Suppressor macrophage treated with lipopolysaccharide for 1 hour (primary cell): Measurements from ENCODE around the gene ZBTB7C.
"Not testable (repeated sequence)": the region's sequence is repeated elsewhere in the genome, so short reads cannot be mapped to it uniquely, and the experiment has no call there.

ENCODE experiments used
- DNase-seq, 3 donors: peaks; one replicate each; pipeline ENCODE4 v3.0.0-alpha.2; 2020 to 2022

The ZBTB7C gene

DNA sequence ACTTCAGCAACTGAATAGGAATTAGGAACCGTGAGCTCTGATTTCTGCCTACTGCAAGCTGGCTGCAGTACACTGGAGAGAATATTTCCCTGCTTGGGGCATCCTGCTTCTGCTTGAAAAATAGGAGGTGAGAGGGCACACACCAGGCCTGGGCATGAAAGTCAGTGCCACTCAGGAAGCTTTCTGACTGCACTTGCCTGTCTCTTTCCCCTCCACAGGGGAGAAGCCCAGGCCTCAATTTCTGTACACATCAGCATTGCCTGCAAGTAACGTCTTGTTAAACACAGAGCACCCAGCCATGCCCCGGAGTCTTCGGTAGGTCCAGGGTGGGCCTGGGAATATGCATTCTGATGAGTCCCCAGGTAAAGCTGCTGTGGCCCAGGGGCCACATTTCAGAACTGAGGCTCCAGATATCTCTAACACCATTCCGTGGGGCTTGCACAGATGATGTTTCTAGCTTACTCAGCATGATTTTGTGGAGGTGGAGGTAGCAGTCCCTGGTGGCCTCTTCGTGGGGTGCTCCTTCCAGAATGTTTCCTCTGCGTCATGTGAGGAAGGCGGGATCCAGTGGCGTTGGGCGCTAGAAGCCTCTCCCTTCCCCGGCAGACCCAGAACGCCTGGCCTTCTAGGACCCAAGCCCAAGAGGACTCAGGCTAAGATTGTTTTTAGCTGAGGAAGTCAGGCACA is 114.1 kb downstream of the ZBTB7C start:
- no peak for DNase-seq

GRCh38 chr18:48293954-48294898 is 115.0 kb downstream of the ZBTB7C start:
- peak; percentile 20 to 44 (median 43) for DNase-seq

DNA sequence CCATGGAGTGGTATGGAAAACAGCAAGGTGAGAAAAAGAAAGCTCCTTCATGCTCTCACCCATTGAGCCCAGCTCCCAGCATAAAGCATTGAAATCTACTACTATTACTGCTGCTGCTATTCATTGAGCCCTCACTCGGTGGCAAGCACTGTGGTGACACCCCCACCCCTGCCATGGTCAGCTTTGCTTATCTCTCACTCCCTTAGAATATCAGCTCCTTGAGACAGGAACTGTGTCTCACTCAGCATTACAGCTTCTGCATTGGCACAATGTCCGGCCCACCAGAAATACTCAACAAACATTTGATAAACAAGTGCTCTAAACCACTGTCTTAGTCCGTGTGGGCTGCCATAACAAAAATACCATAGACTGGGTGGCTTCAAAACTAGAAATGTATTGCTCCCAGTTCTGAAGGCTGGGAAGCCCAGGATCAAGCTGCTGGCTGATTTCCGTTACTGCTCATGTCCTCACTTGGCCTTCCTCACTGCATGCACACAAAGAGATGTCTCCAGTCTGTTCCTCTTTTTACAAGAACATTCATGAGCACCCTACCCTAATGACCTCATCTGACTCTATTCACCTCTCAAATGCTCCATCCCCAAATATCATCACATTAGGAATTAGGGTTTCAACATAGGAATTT is 116.3 kb downstream of the ZBTB7C start:
- peak; percentile 46 to 72 (median 68) for DNase-seq

- peak; percentile 13 to 27 (median 24) for DNase-seq
These were observed 117.0 kb downstream of the ZBTB7C start for GRCh38 chr18:48292229-48292628.

GRCh38 chr18:48290162-48290926 is 118.8 kb downstream of the ZBTB7C start:
- no peak for DNase-seq

GRCh38 chr18:48284743-48285142 is 124.4 kb downstream of the ZBTB7C start:
- no peak for DNase-seq

GRCh38 chr18:48284011-48284410 is 125.2 kb downstream of the ZBTB7C start:
- DNase-seq = not testable (repeated sequence)

- DNase-seq = not testable (repeated sequence)
These were observed 127.7 kb downstream of the ZBTB7C start for GRCh38 chr18:48281460-48281859.

GRCh38 chr18:48279312-48279711 is 129.9 kb downstream of the ZBTB7C start:
- no peak for DNase-seq

GRCh38 chr18:48278081-48278480 is 131.1 kb downstream of the ZBTB7C start:
- DNase-seq = no peak

- no peak for DNase-seq
These were observed 134.9 kb downstream of the ZBTB7C start for GRCh38 chr18:48274301-48274700.

GRCh38 chr18:48270929-48271328 is 138.3 kb downstream of the ZBTB7C start:
- no peak for DNase-seq

GRCh38 chr18:48265328-48265727 is 143.9 kb downstream of the ZBTB7C start:
- DNase-seq = no peak

GRCh38 chr18:48263914-48264902 is 145.0 kb downstream of the ZBTB7C start:
- DNase-seq = no peak

GRCh38 chr18:48263192-48263853 is 145.9 kb downstream of the ZBTB7C start:
- DNase-seq = no peak

GRCh38 chr18:48260237-48260636 is 148.9 kb downstream of the ZBTB7C start:
- no peak for DNase-seq

DNA sequence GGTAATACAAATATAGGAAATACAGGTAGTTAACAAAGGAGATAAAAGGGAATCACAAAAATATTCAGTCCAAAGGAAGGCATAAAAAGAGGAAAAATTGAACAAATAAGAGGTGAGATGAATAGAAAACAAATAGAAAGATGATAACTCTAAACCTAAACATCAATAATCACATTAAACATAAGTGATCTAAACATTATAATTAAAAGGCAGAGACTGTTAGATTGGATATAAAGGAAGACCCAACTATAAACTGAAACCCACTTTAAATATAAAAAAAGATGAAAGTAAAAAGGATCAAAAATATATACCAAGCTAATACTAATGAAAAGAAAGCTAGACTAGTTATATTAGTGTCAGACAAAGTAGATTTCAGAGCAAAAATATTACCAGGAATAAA is 152.3 kb downstream of the ZBTB7C start:
- DNase-seq = no peak

GRCh38 chr18:48254077-48254602 is 155.0 kb downstream of the ZBTB7C start:
- DNase-seq = no peak

DNA sequence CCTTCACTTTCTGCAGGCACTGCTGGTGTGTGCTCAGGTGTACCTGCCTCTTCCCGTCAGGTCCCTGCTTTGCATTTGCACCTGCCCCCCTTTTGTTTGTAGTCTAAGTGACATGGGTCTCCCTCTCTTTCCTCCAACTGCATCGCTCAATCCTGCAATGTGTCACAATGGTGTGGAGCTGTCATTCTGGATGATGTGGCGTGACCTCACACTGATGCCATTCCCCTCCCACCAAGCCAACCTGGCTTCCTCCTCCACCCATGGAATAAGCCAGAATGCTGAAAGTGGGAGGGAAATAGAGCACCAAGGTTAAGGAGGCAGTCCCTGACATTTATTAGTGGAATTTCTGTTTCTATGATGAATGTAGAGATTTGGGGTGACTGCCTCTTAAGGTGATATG is 156.7 kb downstream of the ZBTB7C start:
- no peak for DNase-seq

- DNase-seq = no peak
These were observed 158.3 kb downstream of the ZBTB7C start for GRCh38 chr18:48250918-48251317.
